Left lung (tissue), 10 donors: Measurements from ENCODE around the gene WNT10A. TPM values are rescaled to one million over a fixed set of nuclear protein-coding genes. Genes with fewer than 3 reads are reported as not detected.

Experiments used
- ATAC-seq: fragments of 200-7000 bp; cut with Tn5 transposase; one replicate; pipeline ENCODE4 v1.9.1; 2020; ENCODE audit warnings: moderate library complexity
- DNase-seq, 4 donors: peaks; one replicate each; pipeline ENCODE4 v3.0.0-alpha.2; 2013 to 2020
- H3K27ac ChIP-seq, 2 donors: fragments of 200-600 bp; sonication (generic) in 1 of 2; one replicate each; pipeline versions ENCODE4 v1.5.0 to v1.8.0; 2020 to 2021
- H3K27me3 ChIP-seq, 2 donors: fragments of 200-600 bp; sonication (generic) in 1 of 2; one replicate each; pipeline versions ENCODE4 v1.5.0 to v1.8.0; 2020 to 2021
- H3K36me3 ChIP-seq, 2 donors: fragments of 200-600 bp; sonication (generic) in 1 of 2; one replicate each; pipeline versions ENCODE4 v1.5.0 to v1.8.0; 2020 to 2021
- H3K4me1 ChIP-seq, 2 donors: fragments of 200-600 bp; one replicate each; pipeline ENCODE4 v1.8.0; 2021
- H3K4me3 ChIP-seq, 2 donors: fragments of 200-600 bp; sonication (generic) in 1 of 2; one replicate each; pipeline versions ENCODE4 v1.5.0 to v1.8.0; 2020 to 2021; ENCODE audit warnings: mild to moderate bottlenecking in 1 of 2
- H3K9me3 ChIP-seq, 2 donors: fragments of 200-600 bp; sonication (generic) in 1 of 2; one replicate each; pipeline versions ENCODE4 v1.5.0 to v1.8.0; 2020 to 2021
- CTCF ChIP-seq, 2 donors: fragments of 200-600 bp; sonication (generic) in 1 of 2; IDR thresholded peaks; one replicate each; pipeline versions ENCODE4 v1.5.0 to v1.8.0; 2021; ENCODE audit warnings: antibody characterized with exemption in 2 of 2
- intact Hi-C, 2 donors: fragments of 100-400 bp; cut with DNase I; formaldehyde crosslinking; loops; one replicate each; pipeline versions ENCODE4 v1.11.2 to v1.14.2; 2022
- polyA plus RNA-seq, 6 donors: library from polyadenylated mRNA; unstranded; fragments of 120-200 nt; gene quantifications; one replicate each; pipeline ENCODE4 v1.2.1, GENCODE V29; 2013; ENCODE audit not compliant: insufficient read length in 6 of 6
- total RNA-seq, 2 donors: library from RNA; stranded (reverse); fragmentation: NEBNext Ultra II Directional; extraction: Animal tissue kit (Norgen Biotek cat#: 25700); gene quantifications; one replicate each; pipeline ENCODE4 v1.2.1, GENCODE V29; 2021
- donor health status: DM: no; HTN: yes; CAD: no.
- donor health status: DM: no; HTN: no; CAD: no.

The WNT10A gene
- total and polyA plus RNA-seq, 8 donors, result 0.17 to 1.1 (median 0.38) TPM; not detected in 1

- TF ChIP-seq CTCF (IDR thresholded peaks at IDR 0.05), result no peak
- DNase-seq (no peak), ATAC-seq (no peak)
- no peaks in the 10 kb centered on the region for H3K36me3 ChIP-seq
- H3K4me1 ChIP-seq, result peaks cover 0 to 18% of the 10 kb centered on the region in 2 donors
- H3K4me3 ChIP-seq, result no peak overlapping the region
- no peaks in the 10 kb centered on the region for H3K9me3 ChIP-seq
- peaks cover 6 to 76% of the 10 kb centered on the region in 2 donors for H3K27me3 ChIP-seq
- H3K27ac ChIP-seq, result no peak overlapping the region
- intact Hi-C loops, result no loop called here
Measured at GRCh38 chr2:218888341-218888740, 7.7 kb downstream of the WNT10A start.

GRCh38 chr2:218889937-218890336, 9.3 kb downstream of the WNT10A start:
- H3K4me1 ChIP-seq, result peaks cover 0 to 16% of the 10 kb centered on the region in 2 donors
- no peak for DNase-seq
- H3K36me3 ChIP-seq, result no peaks in the 10 kb centered on the region
- TF ChIP-seq CTCF (IDR thresholded peaks at IDR 0.05), result no peak
- peaks cover 17 to 76% of the 10 kb centered on the region in 2 donors for H3K27me3 ChIP-seq
- no peak overlapping the region for H3K4me3 ChIP-seq
- no peak for ATAC-seq
- H3K9me3 ChIP-seq, result no peaks in the 10 kb centered on the region
- intact Hi-C loops, result no loop called here
- H3K27ac ChIP-seq, result no peak overlapping the region

- H3K9me3 ChIP-seq, result no peaks in the 10 kb centered on the region
- intact Hi-C loops, result no loop called here
- TF ChIP-seq CTCF (IDR thresholded peaks at IDR 0.05), result no peak
- ATAC-seq (no peak), DNase-seq (no peak)
- H3K36me3 ChIP-seq, result no peaks in the 10 kb centered on the region
- no peak overlapping the region for H3K4me3 ChIP-seq
- H3K27ac ChIP-seq, result no peak overlapping the region
- H3K4me1 ChIP-seq, result peaks cover 0 to 16% of the 10 kb centered on the region in 2 donors
- peaks cover 21 to 76% of the 10 kb centered on the region in 2 donors for H3K27me3 ChIP-seq
Measured at GRCh38 chr2:218890369-218890768, 9.7 kb downstream of the WNT10A start.

GRCh38 chr2:218891275-218892135, 10.9 kb downstream of the WNT10A start:
- intact Hi-C loops, result no loop called here

More at GRCh38 chr2:218891275-218892135, 10.9 kb downstream of the WNT10A start:
- Histone ChIP-seq H3K36me3 (no peaks in the 10 kb centered on the region), H3K9me3 (no peaks in the 10 kb centered on the region), H3K4me3 (no peak overlapping the region), H3K27ac (no peak overlapping the region), H3K27me3 (peaks cover 25 to 79% of the 10 kb centered on the region in 2 donors), H3K4me1 (peaks cover 1 to 21% of the 10 kb centered on the region in 2 donors)
- no peak for TF ChIP-seq CTCF (IDR thresholded peaks at IDR 0.05)
- ATAC-seq (no peak), DNase-seq (no peak)
